HG03469 (cell line): Measurements from ENCODE around the gene LIN7B.
"Not testable (repeated sequence)": the region's sequence is repeated elsewhere in the genome, so short reads cannot be mapped to it uniquely, and the experiment has no call there.

Experiments
- ATAC-seq: cut with Tn5 transposase; IDR thresholded peaks from one replicate; pipeline ENCODE4 v1.9.1; 2021; ENCODE audit warnings: mild to moderate bottlenecking, moderate library complexity, moderate number of reproducible peaks; ENCODE audit not compliant: unreplicated experiment

LIN7B gene

DNA sequence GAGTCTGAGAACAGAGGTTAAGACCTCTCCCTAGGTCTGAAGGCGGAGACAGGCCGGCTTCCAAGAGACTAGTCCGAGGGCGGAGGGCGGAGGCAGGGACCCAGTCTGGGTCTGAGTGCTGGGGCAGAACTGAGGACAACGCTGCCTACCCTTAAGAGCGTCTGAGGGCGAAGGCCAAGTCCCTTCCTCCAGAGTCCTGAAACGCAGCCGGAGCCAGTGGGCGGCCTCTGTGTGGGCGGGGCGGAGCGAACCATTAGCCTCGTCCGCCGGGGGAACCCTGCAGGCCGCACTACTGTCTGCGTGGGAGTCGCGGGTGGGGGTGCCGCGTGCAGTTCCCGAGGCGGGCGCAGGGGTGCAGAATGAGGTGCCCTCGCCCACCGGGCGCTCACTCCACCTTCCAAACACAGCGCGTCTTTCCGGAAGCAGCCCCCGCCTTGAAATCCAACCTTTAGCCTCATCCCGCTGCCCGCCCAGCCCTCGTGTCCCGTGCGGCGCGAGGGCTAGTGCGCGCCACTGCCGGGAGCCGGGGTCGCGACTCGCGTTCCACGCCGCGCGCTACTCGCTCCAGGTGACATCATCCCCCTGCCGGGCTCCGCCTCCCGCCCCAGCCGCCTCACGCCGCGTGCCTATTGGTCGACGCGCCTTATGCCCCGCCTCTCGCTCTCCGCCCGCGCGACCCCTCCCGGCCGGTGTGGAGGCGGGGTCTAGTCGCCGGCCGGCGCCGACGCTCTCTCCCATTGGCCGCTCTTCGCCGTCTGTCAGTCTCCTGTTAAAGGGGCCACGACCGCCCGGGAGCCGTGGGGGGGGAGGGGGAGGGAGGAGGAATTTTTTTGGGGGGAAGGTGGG is 4.6 kb downstream of the LIN7B start, which contains the start of gene C19orf73:
C19orf73 (minus strand) TSS at position 579 of the 846 bp plus-strand sequence; CDS start at position 458, 121 bp downstream.
- peak; percentile 52 for ATAC-seq

DNA sequence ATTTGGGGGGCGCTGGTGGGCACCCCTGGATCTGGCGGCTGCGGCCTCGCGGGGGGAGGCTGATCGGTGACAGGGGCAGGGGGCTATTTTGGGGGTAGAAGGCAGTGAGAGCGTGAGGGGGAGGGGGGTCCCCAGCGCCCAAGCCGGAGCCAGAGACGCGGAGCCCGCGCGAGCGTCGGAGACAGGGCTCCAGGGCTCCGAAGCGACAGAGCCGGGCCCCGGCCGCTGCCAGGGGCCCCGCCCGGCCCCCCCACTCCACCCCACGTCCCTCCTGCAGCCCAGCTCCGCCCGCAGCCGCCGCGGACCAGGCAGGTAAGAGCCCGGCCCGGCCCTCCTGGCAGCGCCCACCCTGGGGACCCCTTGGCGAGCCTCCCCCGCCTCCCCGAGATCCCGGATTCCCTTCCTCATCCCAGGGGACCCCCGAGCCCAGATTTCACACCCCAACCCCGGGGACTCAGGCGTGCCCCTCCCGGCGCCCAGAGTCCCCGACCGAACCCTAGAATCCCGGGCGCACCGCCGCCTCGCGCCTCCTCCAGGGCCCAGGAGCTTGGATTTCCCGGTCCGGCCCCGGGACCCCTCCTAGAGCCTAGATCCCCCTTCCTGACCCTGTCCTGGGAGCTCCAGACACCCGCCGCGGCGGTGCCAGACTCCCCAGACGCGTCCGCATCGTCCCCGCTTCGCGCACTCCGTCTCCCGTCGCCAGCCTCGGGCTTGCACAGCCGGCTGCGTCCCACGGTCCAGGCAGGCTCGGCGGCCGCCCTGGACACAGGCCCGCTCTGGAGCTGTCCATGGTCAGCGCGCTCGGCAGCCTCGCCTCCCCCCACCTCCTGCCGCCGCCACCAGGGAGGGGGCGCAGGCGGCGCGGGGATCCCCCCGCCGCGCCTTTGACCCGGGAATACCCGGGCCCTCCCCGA is 5.5 kb downstream of the LIN7B start, which contains the start of gene PPFIA3:
PPFIA3 (plus strand) TSS at position 134 of the 914 bp plus-strand sequence. CDS start 8,330 bp downstream, outside the sequence.
- no peak for ATAC-seq

GRCh38 chr19:49120325-49120683 is 6.1 kb downstream of the LIN7B start:
- no peak for ATAC-seq

DNA sequence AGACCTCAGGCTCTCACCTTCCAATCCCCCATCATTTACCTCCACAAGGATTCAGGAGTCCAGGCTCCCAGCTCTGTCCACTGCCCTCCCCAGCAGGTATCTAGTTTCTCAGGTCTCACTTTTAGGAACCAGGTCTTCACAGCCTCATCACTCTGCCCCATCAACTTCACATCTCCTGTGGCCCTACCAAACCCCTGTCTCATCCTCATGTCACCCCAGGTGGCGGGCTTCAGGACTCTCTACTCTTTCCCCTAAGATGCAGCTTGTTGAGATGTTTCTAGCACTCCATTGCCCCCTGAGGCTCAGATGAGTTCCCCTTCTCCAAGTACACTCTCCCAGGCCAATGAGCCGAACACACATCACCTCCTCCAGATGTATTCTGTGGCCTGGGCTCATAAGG is 6.7 kb downstream of the LIN7B start:
- no peak for ATAC-seq

DNA sequence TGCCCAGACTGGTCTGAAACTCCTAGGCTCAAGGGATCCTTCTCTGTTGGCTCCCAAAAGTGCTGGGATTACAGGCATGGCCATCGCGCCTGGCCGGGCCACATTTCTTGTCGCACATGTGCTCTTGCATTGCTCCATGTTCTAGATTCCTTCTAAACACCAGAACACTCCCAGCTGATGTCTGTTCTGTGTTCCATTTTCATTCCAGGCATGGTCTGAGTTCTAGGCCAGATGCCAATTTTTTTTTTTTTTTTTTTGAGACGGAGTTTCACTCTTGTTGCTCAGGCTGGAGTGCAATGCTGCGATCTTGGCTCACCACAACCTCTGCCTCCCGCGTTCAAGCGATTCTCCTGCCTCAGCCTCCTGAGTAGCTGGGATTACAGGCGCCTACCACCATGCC is 7.7 kb downstream of the LIN7B start:
- not testable (repeated sequence) for ATAC-seq

DNA sequence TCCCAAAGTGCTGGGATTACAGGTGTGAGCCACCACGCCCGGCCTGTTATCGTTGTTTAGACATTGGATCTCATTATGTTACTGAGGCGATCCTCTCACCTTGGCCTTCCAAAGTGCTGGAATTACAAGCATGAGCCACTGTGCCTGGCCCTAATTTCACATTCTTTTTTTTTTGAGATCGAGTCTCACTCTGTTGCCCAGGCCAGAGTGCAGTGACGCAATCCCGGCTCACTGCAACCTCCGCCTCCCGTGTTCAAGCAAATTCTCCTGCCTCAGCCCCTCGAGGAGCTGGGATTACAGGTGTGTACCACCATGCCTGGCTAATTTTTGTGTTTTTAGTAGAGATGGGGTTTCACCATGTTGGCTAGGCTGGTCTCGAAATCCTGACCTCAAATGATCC is 9.1 kb downstream of the LIN7B start:
- ATAC-seq: not testable (repeated sequence)

GRCh38 chr19:49125025-49125731 is 11.0 kb downstream of the LIN7B start:
- no peak for ATAC-seq

GRCh38 chr19:49126575-49126974 is 12.4 kb downstream of the LIN7B start:
- ATAC-seq: no peak

- ATAC-seq: not testable (repeated sequence)
These were observed 13.1 kb downstream of the LIN7B start for GRCh38 chr19:49127225-49127624.

GRCh38 chr19:49127674-49128544 is 13.7 kb downstream of the LIN7B start:
- peak; percentile 45 for ATAC-seq

GRCh38 chr19:49128545-49129237 is 14.5 kb downstream of the LIN7B start:
- no peak for ATAC-seq

DNA sequence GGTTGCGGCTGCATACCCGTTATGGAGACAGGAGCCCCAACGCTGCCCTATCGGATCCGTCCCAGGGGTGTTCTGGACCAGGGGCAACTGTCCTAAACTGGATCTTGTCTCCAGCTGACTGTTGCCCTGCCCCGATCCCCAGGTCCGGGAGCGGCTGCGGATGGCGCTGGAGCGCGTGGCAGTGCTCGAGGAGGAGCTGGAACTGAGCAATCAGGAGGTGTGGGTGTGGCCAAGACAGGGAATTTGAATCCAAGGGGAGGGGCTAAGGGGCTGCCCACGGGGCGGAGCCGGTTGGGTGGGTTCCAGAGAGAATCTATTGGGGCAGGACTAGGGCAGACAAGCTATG is 15.0 kb downstream of the LIN7B start:
- no peak for ATAC-seq

- no peak for ATAC-seq
These were observed 16.2 kb downstream of the LIN7B start for GRCh38 chr19:49130325-49130724.

GRCh38 chr19:49132974-49133609 is 18.9 kb downstream of the LIN7B start:
- no peak for ATAC-seq

DNA sequence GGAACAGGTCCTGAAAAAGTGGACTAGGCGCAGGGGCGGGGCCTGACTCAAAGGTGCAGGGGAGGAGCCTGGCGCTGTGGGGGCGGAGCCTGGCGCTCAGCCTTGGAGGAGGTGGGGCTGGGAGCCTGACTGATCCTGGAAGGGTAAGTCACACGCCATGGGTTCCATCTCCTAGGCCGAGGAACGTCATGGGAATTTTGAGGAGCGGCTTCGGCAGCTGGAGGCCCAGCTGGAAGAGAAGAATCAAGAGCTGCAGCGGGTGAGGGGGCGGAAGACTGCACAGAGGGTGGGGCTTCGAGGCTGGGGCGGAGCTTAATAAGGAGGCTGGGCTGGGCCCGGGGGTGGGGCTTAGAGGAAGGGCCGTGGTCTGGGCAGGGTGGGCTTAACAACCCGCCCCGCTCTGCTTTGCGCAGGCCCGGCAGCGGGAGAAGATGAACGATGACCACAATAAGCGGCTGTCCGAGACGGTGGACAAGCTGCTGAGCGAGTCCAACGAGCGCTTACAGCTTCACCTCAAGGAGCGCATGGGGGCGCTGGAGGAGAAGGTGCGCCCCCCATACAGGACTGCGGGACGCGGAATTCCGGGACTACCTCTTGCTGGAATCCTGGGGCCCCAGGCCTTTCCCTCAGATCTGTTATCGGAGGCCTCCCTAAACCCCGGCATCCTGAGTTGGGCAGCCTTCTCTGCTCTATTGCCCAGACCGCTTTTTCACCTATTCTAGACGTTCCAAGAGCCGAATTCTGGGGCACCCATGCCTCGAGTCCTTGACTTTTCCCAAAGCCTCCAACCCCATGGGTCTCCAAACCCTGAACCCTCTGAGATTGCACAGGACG is 19.7 kb downstream of the LIN7B start:
- ATAC-seq: no peak

DNA sequence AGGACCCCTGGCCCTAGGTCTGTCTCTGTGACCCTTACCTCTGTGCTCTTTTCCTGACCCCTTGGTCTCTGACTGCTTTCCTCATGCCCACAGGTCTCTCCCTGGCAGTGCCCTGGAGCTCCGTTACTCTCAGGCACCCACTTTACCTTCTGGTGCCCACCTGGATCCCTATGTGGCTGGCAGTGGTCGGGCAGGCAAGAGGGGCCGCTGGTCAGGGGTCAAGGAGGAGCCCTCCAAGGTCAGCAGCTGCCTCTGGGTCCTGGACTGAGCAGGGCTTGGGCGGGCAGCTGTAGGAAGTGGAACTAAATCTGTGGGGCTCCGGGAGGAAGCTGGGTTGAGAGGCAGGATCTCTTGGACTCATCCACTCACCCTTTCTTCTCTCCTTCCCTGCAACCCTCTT is 21.5 kb downstream of the LIN7B start:
- no peak for ATAC-seq

DNA sequence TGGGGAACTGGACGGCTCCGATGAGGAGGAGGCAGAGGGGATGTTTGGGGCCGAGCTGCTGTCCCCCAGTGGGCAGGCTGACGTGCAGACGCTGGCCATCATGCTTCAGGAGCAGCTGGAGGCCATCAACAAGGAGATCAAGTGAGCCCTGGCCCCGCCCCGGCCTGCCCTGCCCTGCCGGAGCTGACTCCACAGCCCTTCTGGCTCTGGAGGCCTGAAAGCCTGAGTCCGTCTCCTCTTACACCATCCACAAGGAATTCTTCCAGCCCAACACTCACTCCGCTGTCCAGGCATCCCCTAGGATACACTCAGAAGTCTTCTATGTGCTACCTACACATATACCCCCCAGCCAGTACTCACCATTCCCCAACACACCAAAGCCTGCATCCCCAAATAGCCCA is 22.6 kb downstream of the LIN7B start:
- no peak for ATAC-seq

DNA sequence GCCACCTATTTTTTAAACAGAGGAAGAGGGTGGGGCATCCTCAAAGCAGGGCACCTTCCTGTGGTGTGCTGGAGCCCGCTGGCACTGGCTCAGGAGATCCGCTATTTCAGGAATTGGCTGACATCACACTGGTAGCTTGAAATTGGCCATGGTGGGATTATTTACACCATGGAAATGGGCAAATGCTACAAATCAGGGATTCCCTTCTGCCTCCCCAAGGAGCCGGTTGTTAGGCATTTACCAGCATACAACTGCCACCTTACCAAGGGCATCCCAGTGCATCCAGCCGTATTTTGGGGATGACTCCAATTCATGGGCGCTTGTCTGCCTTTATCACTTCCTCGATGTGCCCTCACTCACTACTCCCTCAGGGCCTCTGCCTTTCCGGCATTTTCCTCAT is 26.8 kb downstream of the LIN7B start:
- ATAC-seq: no peak
